ENCODE data around the gene SLC35E2B.

GRCh38 chr1:1628754-1629429, 63.7 kb downstream of the SLC35E2B start:
- TF ChIP-seq CTCF (IDR thresholded peaks at IDR 0.05) = no peak
- TF ChIP-seq POLR2A (IDR thresholded peaks at IDR 0.05) = no peak

Data from sigmoid colon (tissue), 3 donors.